ENCODE measurements around the gene ACTC1. TPM values are rescaled to one million over a fixed set of nuclear protein-coding genes. Genes with fewer than 3 reads are reported as not detected.
"Not testable (repeated sequence)": the region's sequence is repeated elsewhere in the genome, so short reads cannot be mapped to it uniquely, and the experiment has no call there.

Gene ACTC1
- total RNA-seq, 2 donors from 2014 or later = 4.9 TPM; not detected in 1

DNA sequence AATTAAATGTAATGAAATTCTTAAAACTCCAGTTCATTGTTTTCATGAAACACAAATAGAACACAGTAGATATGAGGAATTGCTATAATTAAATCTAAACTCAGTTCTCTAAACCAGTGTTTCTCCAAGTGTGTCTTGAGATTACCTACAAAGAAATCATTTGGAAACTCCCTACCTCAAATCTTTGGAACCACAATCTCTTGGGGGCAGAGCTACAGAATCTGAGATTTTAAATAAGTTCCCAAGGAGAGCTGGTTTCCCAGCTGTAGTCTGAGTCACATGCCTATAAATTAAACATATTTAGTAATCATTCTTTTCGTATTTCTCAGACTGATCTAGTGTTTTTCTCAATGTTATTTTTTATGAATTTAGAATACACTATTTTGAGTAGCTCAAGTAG lies 17.0 kb upstream of the ACTC1 start:
- H3K9me3 ChIP-seq = no peaks in the 10 kb centered on the region
- H3K9ac ChIP-seq (ENCODE audit: low read depth in 2 of 2, low read length in 2 of 2) = no peak overlapping the region
- intact Hi-C loops (cut with DNase I) = no loop called here
- H3K27ac ChIP-seq = no peak overlapping the region
- TF ChIP-seq, protein P1, sequence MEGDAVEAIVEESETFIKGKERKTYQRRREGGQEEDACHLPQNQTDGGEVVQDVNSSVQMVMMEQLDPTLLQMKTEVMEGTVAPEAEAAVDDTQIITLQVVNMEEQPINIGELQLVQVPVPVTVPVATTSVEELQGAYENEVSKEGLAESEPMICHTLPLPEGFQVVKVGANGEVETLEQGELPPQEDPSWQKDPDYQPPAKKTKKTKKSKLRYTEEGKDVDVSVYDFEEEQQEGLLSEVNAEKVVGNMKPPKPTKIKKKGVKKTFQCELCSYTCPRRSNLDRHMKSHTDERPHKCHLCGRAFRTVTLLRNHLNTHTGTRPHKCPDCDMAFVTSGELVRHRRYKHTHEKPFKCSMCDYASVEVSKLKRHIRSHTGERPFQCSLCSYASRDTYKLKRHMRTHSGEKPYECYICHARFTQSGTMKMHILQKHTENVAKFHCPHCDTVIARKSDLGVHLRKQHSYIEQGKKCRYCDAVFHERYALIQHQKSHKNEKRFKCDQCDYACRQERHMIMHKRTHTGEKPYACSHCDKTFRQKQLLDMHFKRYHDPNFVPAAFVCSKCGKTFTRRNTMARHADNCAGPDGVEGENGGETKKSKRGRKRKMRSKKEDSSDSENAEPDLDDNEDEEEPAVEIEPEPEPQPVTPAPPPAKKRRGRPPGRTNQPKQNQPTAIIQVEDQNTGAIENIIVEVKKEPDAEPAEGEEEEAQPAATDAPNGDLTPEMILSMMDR (IDR thresholded peaks at IDR 0.05) = no peak
- no peaks in the 10 kb centered on the region for H3K36me3 ChIP-seq
- H3K27me3 ChIP-seq = no peaks in the 10 kb centered on the region
- H3K4me3 ChIP-seq = no peak overlapping the region
- no peak for DNase-seq
- no peaks in the 10 kb centered on the region for H3K4me1 ChIP-seq

DNA sequence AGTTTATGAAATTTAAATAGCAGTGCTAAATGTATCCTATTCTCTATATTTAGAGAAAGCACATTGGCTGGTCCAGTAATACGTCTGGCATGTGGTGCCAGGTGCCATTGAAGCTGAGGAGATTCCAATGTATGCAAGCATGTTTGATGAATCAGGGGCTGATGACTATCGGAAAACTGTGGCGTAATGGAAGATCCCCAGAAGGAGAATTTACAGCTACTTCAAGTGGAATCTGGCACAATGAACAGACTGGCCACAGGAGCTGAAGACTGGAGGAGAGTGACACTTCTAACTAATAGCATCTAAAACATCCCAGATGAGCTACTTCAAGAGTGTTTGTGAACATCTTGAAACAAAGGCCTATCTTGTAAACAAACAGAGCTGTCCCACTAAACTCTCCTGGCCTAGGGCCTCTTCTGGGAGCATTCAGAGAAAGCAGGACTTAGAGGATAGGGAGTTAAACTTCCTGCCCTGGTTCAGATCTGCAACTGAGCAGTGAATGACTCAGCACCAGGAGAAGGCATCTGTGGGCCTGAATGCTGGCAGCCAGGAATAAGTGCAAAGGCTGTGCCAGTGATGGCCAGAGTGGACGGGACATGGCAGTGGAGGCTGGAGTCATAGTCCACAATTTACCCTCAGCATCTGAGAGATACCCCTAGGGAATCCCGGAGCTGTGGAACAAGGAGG lies 15.2 kb upstream of the ACTC1 start:
- Histone ChIP-seq H3K36me3 (no peaks in the 10 kb centered on the region), H3K9ac (ENCODE audit: low read depth in 2 of 2, low read length in 2 of 2) (no peak overlapping the region), H3K27me3 (no peaks in the 10 kb centered on the region), H3K9me3 (no peaks in the 10 kb centered on the region), H3K4me3 (no peak overlapping the region), H3K4me1 (no peaks in the 10 kb centered on the region), H3K27ac (no peak overlapping the region)
- TF ChIP-seq, protein P1 (IDR thresholded peaks at IDR 0.05) = no peak
- intact Hi-C loops (cut with DNase I) = no loop called here
- DNase-seq = no peak

DNA sequence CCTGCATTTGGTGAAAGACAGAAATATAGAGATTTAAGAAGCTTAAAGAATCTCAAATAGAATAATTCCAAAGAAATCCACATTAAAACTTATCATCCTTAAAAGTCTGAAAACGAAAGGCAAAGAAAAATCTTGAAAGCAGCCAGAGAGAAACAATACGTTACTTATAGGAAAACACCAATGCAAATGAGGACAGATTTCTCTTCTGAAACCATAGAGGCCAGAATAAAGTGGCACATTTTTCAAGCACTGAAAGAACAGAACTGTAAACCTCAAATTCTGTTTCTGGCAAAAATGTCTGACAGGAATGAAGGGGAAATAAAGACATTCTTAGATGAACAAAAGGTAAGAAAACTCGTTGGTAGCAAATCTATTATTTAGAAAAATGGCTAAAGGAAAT lies 13.8 kb upstream of the ACTC1 start:
- TF ChIP-seq, protein P1 (IDR thresholded peaks at IDR 0.05) = no peak
- Histone ChIP-seq H3K27ac (no peak overlapping the region), H3K9me3 (no peaks in the 10 kb centered on the region), H3K4me3 (no peak overlapping the region), H3K4me1 (no peaks in the 10 kb centered on the region), H3K27me3 (no peaks in the 10 kb centered on the region), H3K9ac (ENCODE audit: low read depth in 2 of 2, low read length in 2 of 2) (no peak overlapping the region), H3K36me3 (no peaks in the 10 kb centered on the region)
- intact Hi-C loops (cut with DNase I) = no loop called here
- no peak for DNase-seq

DNA sequence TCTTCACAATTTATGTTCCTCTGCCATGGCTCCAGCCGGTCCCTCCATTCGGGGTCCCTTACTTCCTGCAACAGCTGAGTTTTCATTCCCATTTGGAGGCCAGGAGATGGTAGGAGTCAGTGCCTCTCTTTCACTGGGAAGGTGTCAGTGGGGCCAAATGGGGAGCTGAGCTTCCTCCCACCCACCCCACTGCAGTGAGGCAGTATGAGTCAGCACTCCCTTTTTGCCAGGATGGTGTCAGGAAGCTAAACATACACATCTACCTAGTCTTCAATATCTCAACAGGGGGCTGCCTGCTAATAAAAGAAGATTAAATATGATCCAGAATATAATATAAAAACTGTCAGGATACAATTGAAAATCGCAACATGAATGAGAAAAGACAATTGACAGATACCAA lies 12.7 kb upstream of the ACTC1 start:
- Histone ChIP-seq H3K4me1 (no peaks in the 10 kb centered on the region), H3K9ac (ENCODE audit: low read depth in 2 of 2, low read length in 2 of 2) (no peak overlapping the region), H3K27me3 (no peaks in the 10 kb centered on the region), H3K36me3 (no peaks in the 10 kb centered on the region), H3K9me3 (no peaks in the 10 kb centered on the region), H3K4me3 (no peak overlapping the region), H3K27ac (no peak overlapping the region)
- no peak for DNase-seq
- intact Hi-C loops (cut with DNase I) = no loop called here
- TF ChIP-seq, protein P1 (IDR thresholded peaks at IDR 0.05) = no peak

DNA sequence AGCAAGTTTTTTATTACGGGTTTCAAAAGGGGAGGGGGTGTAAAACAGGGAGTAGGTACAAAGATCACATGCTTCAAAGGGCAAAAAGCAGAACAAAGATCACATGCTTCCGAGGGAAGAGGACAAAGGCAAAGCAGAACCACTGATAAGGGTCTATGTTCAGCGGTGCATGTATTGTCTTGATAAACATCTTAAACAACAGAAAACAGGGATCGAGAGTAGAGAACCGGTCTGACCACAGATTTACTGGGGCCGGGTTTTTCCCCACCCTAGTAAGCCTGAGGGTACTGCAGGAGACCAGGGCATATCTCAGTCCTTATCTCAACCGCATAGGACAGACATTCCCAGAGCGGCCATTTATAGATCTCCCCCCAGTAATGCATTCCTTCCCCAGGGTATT lies 11.9 kb upstream of the ACTC1 start:
- H3K27me3 ChIP-seq; H3K9me3 ChIP-seq; intact Hi-C loops (cut with DNase I); DNase-seq; H3K4me3 ChIP-seq; H3K4me1 ChIP-seq; H3K27ac ChIP-seq; H3K9ac ChIP-seq (ENCODE audit: low read depth in 2 of 2, low read length in 2 of 2); H3K36me3 ChIP-seq: not testable (repeated sequence)

DNA sequence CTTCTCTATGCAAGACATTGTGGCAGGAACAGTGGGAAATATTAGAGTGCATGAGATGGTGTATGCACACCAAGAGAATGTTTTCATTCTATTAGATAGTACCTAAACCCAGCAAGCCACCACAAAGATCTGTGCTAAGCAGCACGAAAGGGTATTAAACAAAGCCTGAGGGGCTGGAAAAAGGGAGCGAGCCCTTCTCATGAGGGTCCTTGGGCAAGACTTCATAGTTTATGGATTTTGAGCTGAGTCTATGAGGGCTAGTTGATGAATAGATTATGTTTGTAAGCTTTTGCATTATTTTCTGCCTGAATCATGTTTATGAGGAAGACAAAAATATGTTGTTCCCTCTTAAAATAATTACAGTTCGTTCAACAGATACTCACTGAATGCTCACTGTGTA lies 9.4 kb upstream of the ACTC1 start:
- H3K27me3 ChIP-seq = no peaks in the 10 kb centered on the region
- no peak overlapping the region for H3K27ac ChIP-seq
- no peak for DNase-seq
- intact Hi-C loops (cut with DNase I) = no loop called here
- H3K4me3 ChIP-seq = no peak overlapping the region
- no peaks in the 10 kb centered on the region for H3K9me3 ChIP-seq
- TF ChIP-seq, protein P1 (IDR thresholded peaks at IDR 0.05) = no peak
- H3K36me3 ChIP-seq = no peaks in the 10 kb centered on the region
- no peak overlapping the region for H3K9ac ChIP-seq (ENCODE audit: low read depth in 2 of 2, low read length in 2 of 2)
- H3K4me1 ChIP-seq = no peaks in the 10 kb centered on the region
